Gastrocnemius medialis (tissue), 4 donors: Measurements from ENCODE around the gene SPEM2. TPM values are rescaled to one million over a fixed set of nuclear protein-coding genes. Genes with fewer than 3 reads are reported as not detected.

ENCODE experiments used
- ATAC-seq, 2 donors: fragments of 150-250 bp; one replicate each; pipeline ENCODE4 v1.9.1; 2016
- DNase-seq, 2 donors: peaks; one replicate each; pipeline ENCODE4 v3.0.0-alpha.2; 2019
- H3K27ac ChIP-seq, 4 donors: fragments of 200-600 bp; sonication (generic); 1 replicate in 1 of 4; 2 replicates in 3 of 4; pipeline ENCODE4 v1.5.1; 2016 to 2018; ENCODE audit warnings: mild to moderate bottlenecking in 2 of 4, moderate library complexity in 1 of 4
- H3K27me3 ChIP-seq, 3 donors: fragments of 200-600 bp; sonication (generic) in 2 of 3; 1 replicate in 1 of 3; 2 replicates in 2 of 3; pipeline versions ENCODE4 v1.5.1 to v1.6.0; 2016 to 2019; ENCODE audit warnings: mild to moderate bottlenecking in 1 of 3, moderate library complexity in 1 of 3
- H3K36me3 ChIP-seq, 2 donors: fragments of 200-600 bp; sonication (generic) in 1 of 2; one replicate each; pipeline ENCODE4 v1.5.1; 2017 to 2018
- H3K4me1 ChIP-seq, 2 donors: fragments of 200-600 bp; sonication (generic) in 1 of 2; one replicate each; pipeline ENCODE4 v1.5.1; 2016 to 2017; ENCODE audit warnings: mild to moderate bottlenecking in 2 of 2
- H3K4me3 ChIP-seq, 4 donors: fragments of 200-600 bp; sonication (generic) in 3 of 4; 1 replicate in 1 of 4; 2 replicates in 3 of 4; pipeline ENCODE4 v1.5.1; 2016 to 2019; ENCODE audit warnings: mild to moderate bottlenecking in 2 of 4
- H3K9me3 ChIP-seq, 3 donors: fragments of 200-600 bp; sonication (generic) in 2 of 3; 1 replicate in 1 of 3; 2 replicates in 2 of 3; pipeline ENCODE4 v1.5.1; 2016 to 2019
- POLR2A ChIP-seq, 2 donors: fragments of 450-650 bp; IDR thresholded peaks; one replicate each; pipeline ENCODE4 v1.6.1; 2017; ENCODE audit warnings: antibody characterized with exemption in 2 of 2, mild to moderate bottlenecking in 2 of 2, moderate library complexity in 2 of 2
- in situ Hi-C, 4 donors: fragments of 200-750 bp; cut with MboI; loops; one replicate each; pipeline versions ENCODE4 v1.15.0 to v1.8.0; 2017; ENCODE audit warnings: low sequenced_read_pairs in 4 of 4
- intact Hi-C: fragments of 100-400 bp; cut with DNase I; formaldehyde crosslinking; loops from one replicate; pipeline ENCODE4 v1.15.1; 2023; ENCODE audit warnings: low total_unique reads
- total RNA-seq, 4 donors: library from RNA; depleted of rRNA; stranded (reverse); fragments of >200 nt; gene quantifications; one replicate each; pipeline versions ENCODE4 v1.1.0 to v1.2.3, GENCODE V29; 2016
- TF ChIP-seq, protein P1 (sequence below), 5 experiments: fragments of 450-650 bp in 3 of 5; fragments of 200-600 bp in 2 of 5; sonication (generic) in 2 of 5; IDR thresholded peaks in 4 of 5; conservative IDR thresholded peaks in 1 of 5; 1 replicate in 4 of 5; 2 replicates in 1 of 5; pipeline ENCODE4 v1.5.1; 2016 to 2019; ENCODE audit warnings: antibody characterized with exemption in 5 of 5, mild to moderate bottlenecking in 3 of 5, moderate library complexity in 3 of 5

The SPEM2 gene
- total RNA-seq, 4 donors from 2014 or later, result not detected

- ATAC-seq (no peak), DNase-seq (no peak)
- TF ChIP-seq, protein P1, sequence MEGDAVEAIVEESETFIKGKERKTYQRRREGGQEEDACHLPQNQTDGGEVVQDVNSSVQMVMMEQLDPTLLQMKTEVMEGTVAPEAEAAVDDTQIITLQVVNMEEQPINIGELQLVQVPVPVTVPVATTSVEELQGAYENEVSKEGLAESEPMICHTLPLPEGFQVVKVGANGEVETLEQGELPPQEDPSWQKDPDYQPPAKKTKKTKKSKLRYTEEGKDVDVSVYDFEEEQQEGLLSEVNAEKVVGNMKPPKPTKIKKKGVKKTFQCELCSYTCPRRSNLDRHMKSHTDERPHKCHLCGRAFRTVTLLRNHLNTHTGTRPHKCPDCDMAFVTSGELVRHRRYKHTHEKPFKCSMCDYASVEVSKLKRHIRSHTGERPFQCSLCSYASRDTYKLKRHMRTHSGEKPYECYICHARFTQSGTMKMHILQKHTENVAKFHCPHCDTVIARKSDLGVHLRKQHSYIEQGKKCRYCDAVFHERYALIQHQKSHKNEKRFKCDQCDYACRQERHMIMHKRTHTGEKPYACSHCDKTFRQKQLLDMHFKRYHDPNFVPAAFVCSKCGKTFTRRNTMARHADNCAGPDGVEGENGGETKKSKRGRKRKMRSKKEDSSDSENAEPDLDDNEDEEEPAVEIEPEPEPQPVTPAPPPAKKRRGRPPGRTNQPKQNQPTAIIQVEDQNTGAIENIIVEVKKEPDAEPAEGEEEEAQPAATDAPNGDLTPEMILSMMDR (IDR thresholded peaks at IDR 0.05 in 4 of 5, conservative IDR thresholded peaks at IDR 0.05 in 1 of 5), result no peak
- TF ChIP-seq POLR2A (IDR thresholded peaks at IDR 0.05), result no peak
- Histone ChIP-seq H3K9me3 (no peaks in the 10 kb centered on the region), H3K4me1 (peaks cover 8 to 11% of the 10 kb centered on the region in 2 donors), H3K27me3 (peaks cover 1 to 7% (median 3%) of the 10 kb centered on the region in 3 donors), H3K4me3 (no peak overlapping the region), H3K36me3 (peaks cover 0 to 22% of the 10 kb centered on the region in 2 donors), H3K27ac (no peak overlapping the region)
- in situ Hi-C loops (no loop called here), intact Hi-C loops (no loop called here)
Observed at GRCh38 chr17:7388856-7389255, 36.6 kb upstream of the SPEM2 start.

- no peaks in the 10 kb centered on the region for H3K27me3 ChIP-seq
- DNase-seq, result no peak
- ATAC-seq, result no peak
- TF ChIP-seq, protein P1 (IDR thresholded peaks at IDR 0.05 in 4 of 5, conservative IDR thresholded peaks at IDR 0.05 in 1 of 5), result no peak
- TF ChIP-seq POLR2A (IDR thresholded peaks at IDR 0.05), result no peak
- no peaks in the 10 kb centered on the region for H3K9me3 ChIP-seq
- peaks cover 9 to 10% of the 10 kb centered on the region in 2 donors for H3K4me1 ChIP-seq
- H3K36me3 ChIP-seq, result peaks cover 0 to 22% of the 10 kb centered on the region in 2 donors
- in situ Hi-C loops (no loop called here), intact Hi-C loops (no loop called here)
- H3K4me3 ChIP-seq, result no peak overlapping the region
- no peak overlapping the region for H3K27ac ChIP-seq
Observed at GRCh38 chr17:7389924-7390910, 35.2 kb upstream of the SPEM2 start.

DNA sequence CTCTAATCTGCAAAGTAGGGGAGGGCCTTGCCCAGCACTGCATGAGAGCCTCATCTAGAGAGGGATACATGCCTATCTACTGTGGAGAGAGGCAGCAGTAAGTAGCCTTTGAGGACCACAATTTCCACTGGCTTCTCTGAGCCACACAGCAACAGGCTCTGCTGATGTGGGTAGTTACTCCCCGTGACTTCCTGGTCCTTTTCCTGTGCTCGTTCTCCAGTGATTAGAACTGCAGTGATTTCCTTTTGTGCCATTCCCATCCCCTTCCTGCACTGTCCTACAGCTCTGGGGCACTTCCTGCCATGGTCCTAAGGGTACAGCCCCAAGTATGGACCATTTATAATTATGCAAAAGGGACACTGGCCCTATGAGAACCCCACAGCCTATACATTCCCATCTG, 34.1 kb upstream of the SPEM2 start:
- Histone ChIP-seq H3K9me3 (no peaks in the 10 kb centered on the region), H3K27ac (peak overlapping the region in 1 of 4 donors; percentile 11), H3K36me3 (peaks cover 0 to 22% of the 10 kb centered on the region in 2 donors), H3K27me3 (no peaks in the 10 kb centered on the region), H3K4me3 (no peak overlapping the region), H3K4me1 (peaks cover 9 to 10% of the 10 kb centered on the region in 2 donors)
- DNase-seq (no peak), ATAC-seq (no peak)
- intact Hi-C loops (no loop called here), in situ Hi-C loops (no loop called here)
- TF ChIP-seq, protein P1 (IDR thresholded peaks at IDR 0.05 in 4 of 5, conservative IDR thresholded peaks at IDR 0.05 in 1 of 5), result no peak
- no peak for TF ChIP-seq POLR2A (IDR thresholded peaks at IDR 0.05)

GRCh38 chr17:7392696-7393612, 32.5 kb upstream of the SPEM2 start:
- Histone ChIP-seq H3K27me3 (no peaks in the 10 kb centered on the region), H3K36me3 (peaks cover 0 to 22% of the 10 kb centered on the region in 2 donors), H3K27ac (peak overlapping the region in 3 of 4 donors; percentile 87 to 97 (median 94)), H3K9me3 (no peaks in the 10 kb centered on the region), H3K4me1 (peaks cover 9 to 10% of the 10 kb centered on the region in 2 donors), H3K4me3 (peak overlapping the region in 3 of 4 donors; percentile 73 to 97 (median 93))
- intact Hi-C loops (no loop called here), in situ Hi-C loops (no loop called here)
- ATAC-seq, result no peak
- TF ChIP-seq, protein P1 (IDR thresholded peaks at IDR 0.05 in 4 of 5, conservative IDR thresholded peaks at IDR 0.05 in 1 of 5), result no peak
- no peak for TF ChIP-seq POLR2A (IDR thresholded peaks at IDR 0.05)
- peak in 1 of 2 donors; percentile 9 for DNase-seq
